ENCODE data around the gene FGD6.
"Not testable (repeated sequence)": the region's sequence is repeated elsewhere in the genome, so short reads cannot be mapped to it uniquely, and the experiment has no call there.

Gene FGD6

DNA sequence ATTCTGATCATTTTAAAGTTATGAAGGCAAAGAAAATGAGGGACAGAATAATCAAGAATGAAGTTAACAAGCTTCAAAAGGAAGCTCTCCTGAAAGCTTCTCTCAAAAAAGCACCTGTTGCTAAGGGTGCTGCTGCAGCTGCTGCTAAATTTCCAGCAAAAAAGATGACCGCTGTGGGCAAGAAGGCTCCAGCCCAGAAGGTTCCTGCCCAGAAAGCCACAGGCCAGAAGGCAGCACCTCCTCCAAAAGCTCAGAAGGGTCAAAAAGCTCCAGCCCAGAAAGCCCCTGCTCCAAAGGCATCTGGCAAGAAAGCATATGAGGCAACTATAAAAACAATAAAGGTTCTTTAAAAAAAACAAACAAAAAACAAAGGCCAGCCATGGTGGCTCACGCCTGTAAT, 91.2 kb downstream of the FGD6 start:
- no peak for DNase-seq (ENCODE audit: low read depth)

DNA sequence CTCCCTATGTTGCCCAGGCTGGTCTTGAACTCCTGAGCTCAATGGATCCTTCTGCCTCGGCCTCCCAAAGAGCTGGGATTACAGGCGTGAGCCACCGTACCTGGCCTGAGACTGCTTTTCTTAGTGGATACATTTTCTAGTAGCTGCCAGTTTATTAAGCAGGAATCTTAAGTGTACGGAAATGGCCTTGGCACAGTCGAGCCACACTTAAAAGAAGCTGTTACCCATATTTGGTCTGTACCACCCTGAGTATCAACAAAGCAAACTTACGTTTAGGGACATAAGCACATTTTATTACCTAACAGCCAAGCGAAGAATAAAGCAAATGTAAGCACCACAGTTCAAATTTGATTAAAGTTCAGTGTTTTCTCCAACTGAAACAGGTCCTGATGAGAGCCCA, 93.2 kb downstream of the FGD6 start:
- DNase-seq (ENCODE audit: low read depth) = no peak

DNA sequence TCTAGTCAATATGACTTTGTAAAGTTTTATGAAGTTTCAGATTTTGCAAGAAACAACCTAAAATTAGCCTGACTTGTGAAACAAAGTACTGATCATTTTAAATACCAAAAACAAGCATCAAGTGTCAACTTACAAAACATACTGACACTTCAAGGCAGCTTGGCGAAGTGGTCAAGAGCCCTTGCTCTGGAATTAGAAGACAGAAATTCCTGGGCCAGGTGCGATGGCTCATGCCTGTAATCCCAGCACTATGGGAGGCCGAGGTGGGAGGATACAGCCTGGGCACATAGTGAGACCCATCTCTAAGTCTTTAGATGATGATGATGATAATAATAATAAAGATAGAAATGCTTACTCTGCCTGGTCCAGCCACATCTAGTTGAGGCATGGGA, 98.5 kb downstream of the FGD6 start:
- DNase-seq (ENCODE audit: low read depth) = no peak

DNA sequence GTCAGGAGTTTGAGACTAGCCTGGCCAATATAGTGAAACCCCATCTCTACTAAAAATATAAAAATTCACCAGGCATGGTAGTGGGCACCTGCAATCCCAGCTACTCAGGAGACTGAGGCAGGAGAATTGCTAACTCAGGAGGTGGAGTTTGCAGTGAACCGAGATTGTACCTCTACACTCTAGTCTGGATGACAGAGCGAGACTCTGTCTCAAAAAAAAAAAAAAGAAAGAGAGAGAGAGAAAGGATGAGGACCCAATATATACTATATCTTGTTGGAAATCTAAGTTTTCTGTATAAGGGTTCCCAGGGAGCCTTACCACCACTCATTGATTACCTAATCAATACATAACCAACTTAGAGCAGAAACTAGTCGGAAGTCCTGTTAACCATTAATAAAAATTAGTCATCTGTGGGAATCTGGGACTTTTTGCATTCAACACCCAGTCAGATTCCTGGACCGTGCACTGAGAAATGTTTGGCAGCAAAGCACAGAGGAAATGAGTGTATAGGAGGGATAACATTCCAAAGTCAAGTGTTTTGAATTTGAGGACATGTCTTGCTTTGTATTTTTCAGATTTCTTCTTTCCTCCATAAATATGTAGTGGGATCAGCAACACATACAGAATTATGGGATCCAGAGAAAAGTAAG, 99.0 kb downstream of the FGD6 start:
- peak; percentile 78 for DNase-seq (ENCODE audit: low read depth)

DNA sequence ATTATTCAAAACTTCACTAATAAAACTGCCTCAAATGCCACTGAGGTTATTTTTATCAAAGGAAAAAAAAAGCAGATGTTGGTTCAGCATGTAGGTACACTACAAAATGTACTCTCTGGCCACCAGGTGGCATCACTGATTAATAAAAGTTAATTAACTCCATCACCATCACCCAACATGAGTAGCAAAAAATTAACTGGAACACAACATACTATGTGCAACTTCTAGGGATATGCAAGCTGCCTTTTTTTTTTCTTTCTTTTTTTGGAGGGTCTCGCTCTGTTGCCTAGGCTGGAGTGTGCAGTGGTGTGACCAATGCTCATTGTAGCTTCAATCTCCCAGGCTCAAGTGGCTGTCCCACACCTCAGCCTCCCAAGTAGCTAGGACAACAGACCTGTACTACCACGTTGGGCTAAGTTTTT, 100.1 kb downstream of the FGD6 start:
- peak; percentile 44 for DNase-seq (ENCODE audit: low read depth)

DNA sequence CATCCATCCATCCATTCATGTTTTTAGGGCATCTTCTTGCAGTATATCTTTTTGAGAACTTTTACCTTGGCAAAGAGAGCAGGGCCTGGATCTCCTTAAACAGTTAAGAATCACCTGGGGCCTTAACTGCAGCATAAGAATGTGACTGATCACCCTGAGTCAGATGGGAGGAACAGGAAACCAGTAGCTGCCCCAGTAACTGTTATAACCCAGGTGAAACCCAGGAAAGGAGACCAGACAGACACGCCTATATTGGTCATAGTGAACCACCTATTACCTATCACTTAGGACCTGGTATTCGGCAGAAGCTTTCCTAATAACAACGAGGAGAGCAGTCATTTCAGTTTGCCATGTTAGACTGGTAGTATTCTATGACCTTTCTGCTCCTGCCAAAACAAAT, 100.5 kb downstream of the FGD6 start:
- DNase-seq (ENCODE audit: low read depth) = no peak

DNA sequence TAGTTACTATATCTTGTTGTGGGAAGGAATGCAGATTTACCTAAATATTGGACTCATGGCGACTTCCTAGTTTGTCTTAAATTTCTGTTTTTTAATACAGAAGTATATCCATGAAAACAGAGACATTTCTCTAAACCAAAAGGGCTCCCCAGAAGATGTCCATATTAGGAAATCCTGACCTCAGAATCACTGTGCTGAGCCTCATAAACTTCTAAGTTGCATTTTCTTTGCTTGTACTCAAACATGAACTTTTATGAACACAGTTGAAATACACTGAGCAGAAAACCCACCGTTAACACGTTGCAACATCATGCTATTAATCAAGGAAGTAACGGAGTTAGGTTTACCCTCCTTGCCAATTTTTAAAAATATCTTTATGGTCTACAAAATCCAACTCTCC, 100.9 kb downstream of the FGD6 start:
- DNase-seq (ENCODE audit: low read depth) = no peak

DNA sequence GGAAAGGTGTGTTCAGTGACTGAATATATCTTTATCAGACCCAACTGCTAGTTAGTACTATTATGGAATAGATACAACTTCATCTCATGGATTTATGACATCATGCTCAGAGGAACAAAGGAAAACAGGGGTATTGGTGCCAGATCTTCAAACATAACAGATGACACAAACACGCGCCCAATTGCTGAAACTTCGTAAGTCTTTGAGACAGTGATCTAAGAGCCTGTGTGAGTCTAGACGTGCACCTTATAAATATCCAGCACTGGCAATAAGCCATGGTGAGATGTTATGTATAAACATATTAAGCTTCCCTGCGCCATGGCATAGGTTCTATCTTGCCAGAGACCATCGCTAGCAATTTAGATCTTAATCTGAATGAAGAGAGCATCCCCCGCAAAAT, 101.6 kb downstream of the FGD6 start:
- no peak for DNase-seq (ENCODE audit: low read depth)

DNA sequence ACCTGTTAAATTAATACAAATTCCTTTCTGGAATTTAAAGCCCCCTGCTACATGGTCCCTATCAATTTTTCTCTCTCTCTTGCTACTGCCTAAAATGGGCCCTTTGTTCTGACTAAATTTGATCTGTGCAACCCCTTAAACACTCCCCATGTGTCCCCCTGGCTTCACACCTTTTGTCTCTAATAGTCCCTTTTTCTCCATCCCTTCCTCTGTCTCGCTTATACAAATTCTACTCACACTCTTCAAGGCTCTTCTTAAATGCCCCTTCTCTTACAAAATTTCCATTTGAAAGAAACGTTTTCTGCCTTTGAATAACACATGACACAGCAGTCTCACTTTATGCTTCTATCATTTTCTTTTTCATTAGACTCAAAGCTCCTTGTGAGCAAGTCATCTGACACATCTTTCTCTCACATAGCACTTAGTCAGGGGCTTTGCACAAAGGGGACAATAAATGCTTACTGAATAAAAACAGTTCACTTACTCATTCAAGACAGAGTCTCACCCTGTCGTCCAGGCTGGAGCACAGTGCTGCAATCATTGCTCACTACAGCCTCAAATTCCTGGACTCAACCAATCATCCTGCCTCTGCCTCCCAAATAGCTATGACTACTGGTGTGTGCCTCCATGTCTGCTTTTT, 102.4 kb downstream of the FGD6 start:
- DNase-seq (ENCODE audit: low read depth) = no peak

DNA sequence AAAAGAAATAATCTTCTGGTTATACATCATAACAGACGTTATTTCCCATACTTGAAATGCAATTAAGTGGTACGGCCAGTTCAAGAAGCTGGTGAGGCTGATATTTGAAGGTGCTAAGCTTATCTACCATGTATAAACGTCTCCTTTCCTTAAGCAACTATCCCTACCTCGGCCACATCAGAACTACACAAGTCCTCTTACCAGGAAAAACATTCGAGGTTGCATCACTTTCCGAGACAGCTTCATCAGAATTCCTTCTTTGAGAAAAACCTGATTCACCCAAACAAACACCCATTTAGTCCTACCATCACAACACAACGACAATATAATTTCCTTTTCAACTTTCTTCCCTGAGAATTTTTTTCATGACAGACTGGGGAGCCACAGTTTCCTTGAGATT, 109.9 kb downstream of the FGD6 start:
- DNase-seq (ENCODE audit: low read depth) = no peak

DNA sequence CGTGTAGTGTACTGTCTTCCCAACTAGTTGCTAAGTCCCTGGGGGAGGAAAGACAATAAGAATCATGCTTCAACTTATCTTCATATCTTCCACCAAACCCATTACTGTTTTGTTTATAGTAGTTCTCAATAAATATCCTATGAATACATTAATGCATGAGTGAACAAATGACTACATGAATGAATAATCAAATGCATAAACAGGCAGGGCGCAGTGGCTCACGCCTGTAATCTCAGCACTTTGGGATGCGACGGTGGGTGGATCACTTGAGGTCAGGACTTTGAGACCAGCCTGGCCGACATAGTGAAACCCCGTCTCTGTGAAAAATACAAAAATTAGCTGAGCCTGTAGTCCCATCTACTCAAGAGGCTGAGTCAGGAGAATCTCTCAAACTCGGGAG, 111.7 kb downstream of the FGD6 start:
- no peak for DNase-seq (ENCODE audit: low read depth)

DNA sequence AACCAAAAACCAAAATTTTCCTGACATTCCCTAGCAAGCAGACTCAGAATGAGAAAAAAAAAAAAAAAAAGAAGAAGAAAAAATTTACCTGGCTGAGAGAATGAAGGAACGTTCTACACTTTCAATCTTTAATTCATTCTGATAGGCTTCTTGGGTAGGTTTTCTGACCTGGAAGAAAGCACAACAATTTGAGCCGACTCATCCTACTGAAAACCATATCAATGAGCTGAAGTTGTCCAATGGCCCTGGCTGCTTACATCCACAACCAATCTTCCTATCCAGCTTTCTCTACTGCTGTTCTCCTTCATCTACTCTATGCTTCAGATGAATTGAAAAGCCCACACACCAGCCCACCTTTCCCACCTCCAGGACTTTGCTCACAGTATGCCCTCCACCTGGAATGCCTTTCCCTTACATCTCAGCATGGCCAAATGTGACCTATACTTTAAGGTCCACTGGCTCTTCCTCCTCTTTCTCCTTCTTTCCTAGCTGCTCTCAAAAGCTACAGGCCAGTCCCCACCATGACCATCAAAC, 112.3 kb downstream of the FGD6 start:
- DNase-seq (ENCODE audit: low read depth) = no peak

DNA sequence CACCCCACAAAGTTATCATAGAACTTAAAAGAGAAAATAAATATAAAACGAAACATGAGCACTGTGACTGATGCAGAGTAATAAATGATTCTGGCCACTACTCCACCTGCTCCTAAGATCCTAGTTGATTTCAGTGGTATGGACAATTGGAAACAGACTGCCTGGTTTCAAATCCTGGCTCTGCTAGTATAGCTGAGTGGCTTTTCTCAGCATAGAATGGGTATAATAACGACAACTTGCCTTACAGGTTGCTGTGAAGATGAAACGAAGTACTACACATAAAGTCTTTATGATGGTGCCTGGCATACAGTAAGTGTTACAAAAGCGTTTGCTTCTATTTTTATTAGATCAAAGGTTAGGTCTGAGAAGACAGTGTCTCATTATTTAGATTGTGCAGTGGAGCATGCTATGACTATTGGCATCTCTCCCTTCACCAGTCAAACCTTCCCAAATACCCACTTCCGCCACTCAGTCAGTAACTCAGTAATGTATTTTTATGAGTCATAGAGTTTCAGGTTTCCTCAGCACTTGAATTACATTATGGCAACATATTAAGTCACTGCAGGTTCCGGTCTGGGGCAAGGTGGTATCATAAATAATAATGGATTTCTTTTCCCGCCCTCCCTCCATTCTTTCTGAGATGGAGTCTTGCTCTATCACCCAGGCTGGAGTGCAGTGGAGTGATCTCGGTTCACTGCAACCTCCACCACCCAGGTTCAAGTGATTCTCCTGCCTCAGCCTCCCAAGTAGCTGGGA, 114.2 kb downstream of the FGD6 start:
- DNase-seq (ENCODE audit: low read depth) = no peak

DNA sequence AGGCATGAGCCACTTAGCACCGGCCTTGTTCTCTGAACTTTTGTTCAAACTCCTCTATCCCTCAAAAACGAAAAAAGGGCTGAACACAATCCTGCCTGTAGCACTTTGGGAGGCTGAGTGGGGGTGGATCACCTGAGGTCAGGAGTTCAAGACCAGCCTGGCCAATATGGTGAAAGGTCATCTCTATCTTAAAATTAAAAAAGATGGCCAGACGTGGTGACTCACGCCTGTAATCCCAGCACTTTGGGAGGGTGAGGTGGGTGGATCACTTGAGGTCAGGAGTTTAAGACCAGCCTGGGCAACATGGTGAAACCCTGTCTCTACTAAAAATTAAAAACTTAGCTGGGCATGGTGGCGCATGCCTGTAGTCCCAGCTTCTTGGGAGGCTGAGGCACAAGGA, 115.3 kb downstream of the FGD6 start:
- DNase-seq (ENCODE audit: low read depth) = not testable (repeated sequence)

DNA sequence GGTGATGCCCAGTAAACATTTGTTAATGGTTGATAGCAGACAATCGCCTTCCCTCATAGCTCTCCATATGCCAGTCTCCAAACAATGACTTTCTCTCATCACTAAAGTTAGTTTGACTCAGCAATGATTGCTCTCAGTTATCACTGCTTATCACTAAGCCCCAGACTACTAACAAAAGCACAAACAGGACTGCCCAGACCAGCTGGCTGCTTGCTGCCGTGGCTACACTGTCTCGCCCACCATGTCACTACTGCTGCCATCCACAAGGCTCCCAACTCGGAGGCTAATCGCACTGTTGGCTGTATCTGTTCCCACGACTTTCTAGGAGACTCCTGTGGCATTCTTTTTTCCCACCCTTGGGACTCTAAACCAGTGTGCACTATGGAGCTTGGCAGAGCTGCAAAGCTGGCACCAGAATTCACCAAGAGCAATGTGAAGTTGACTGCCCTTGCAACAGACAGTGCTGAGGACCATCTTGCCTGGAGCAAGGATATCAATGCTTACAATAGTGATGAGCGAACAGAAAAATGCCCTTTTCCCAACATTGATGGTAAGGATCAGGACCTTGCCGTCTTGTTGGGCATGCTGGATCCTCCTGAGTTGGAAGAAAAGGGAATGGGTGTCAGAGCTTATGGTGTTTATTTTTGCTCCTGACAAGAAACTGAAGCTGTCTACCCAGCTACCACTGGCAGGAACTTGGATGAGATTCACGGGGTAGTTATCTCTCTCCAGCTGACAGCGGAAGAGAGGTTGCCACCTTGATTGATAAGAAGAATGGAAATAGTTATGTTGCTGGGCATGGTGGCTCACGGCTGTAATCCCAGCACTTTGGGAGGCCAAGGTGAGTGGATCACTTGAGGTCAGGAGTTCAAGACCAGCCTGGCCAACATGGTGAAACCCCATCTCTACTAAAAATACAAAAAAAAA, 116.7 kb downstream of the FGD6 start:
- DNase-seq (ENCODE audit: low read depth) = no peak

DNA sequence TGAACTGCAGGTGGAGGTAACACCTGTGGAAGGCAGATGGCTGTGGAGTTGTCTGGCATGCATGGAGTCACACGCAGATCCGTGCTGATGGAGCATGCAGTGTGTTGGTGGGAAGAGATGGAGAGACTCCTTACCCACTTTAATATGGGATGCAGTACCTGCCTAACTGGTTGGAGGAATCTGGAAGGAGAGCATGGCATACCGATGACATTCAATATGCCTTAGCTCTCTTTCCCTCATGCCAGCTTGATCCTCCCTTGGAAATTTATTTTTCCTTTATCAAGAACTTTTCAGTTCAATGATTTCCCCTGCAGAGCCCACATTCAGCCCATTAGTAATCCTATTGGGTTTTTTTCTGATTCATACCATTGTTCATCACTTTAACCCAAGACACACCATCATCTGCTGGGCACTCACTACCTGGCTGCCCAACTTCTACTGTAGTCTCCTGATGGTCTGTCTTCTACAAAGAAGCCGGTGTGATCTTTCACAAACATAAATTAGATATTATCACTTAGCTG, 117.9 kb downstream of the FGD6 start:
- no peak for DNase-seq (ENCODE audit: low read depth)

DNA sequence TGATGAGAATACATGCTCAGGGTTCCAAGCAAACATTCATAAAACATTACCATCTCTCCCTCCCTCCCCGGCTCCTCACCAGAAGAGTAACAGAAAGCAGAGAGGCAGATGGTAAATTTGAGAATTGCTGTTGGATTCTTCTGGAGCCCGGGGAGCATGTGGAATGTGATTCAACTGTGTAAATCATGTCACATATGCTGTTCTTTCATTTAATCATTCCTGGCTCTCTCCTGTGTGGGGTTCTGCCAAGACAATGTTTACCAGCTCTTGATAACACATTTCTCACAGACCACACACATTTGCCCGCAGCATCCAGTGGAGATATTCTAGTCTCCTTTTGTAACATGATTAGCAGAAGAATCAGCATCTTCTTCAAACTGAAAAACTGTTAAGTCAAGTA, 120.4 kb downstream of the FGD6 start:
- DNase-seq (ENCODE audit: low read depth) = no peak

DNA sequence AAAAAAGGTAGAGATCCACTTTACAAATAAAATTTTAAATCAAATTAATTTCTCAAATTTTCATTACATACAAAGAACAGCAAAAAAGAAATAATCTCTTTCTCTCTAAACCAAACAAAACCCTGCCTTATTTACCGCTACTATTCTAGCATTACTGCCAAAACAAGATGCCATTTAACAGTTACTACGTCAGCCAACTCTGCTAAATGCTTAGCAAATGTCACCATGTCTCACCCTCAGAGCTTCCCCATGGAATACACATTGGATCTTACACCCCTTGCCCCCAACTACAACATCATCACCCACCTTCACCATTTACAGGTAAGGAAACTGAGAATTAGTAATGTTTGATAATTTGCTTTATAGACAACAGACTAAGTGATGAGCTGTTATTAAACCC, 120.9 kb downstream of the FGD6 start:
- DNase-seq (ENCODE audit: low read depth) = no peak

DNA sequence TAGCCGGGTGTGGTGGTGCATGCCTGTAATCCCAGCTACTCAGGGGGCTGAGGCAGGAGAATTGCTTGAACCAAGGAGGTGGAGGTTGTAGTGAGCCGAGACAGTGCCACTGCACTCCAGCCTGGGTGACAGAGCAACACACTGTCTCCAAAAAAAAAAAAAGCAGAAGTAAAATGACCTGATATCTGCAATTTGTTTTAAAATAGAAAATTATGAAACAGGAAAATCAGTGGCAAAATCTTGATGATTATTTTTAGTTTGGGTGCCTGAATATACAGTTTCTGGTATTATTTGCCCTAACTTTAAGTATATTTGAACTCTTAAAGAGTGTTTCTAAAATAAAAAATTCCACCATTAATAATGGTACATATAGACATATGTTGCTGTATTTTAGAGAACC, 121.4 kb downstream of the FGD6 start:
- not testable (repeated sequence) for DNase-seq (ENCODE audit: low read depth)

DNA sequence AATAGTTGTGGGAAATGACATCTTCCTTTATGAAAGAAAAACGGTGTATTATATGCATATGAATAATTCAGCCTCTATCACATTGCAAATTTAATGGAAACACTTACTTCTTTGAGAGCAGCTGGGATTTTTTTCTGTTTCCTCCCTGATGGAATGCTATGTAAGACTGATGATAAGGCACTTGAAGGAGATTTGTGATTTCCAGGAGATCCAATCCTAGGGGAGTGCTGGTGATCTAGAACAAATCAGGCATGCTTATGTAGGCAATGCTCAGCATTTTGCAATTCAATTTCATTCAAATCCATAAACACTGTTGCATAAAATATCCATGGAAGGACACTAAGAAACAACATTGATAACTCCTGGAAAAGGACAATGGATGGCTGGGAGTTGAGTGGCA, 127.8 kb downstream of the FGD6 start:
- no peak for DNase-seq (ENCODE audit: low read depth)

DNA sequence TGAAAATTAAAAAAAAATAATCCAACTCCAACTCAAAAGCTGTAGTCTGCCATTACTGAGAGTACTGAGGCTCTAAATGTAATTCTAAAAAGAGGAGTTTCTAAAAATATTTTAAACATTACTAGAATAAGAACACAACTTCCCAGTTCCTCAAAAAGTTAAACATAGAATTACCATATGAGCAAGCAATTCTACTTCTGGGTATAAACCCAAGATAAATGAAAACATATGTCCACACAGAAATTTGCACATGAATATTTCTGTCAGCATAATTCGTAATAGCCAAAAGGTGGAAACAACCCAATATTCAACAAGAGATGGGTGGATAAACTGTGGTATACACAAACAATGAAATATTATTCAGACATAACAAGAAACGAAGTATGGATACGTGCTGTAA, 128.9 kb downstream of the FGD6 start:
- no peak for DNase-seq (ENCODE audit: low read depth)

DNA sequence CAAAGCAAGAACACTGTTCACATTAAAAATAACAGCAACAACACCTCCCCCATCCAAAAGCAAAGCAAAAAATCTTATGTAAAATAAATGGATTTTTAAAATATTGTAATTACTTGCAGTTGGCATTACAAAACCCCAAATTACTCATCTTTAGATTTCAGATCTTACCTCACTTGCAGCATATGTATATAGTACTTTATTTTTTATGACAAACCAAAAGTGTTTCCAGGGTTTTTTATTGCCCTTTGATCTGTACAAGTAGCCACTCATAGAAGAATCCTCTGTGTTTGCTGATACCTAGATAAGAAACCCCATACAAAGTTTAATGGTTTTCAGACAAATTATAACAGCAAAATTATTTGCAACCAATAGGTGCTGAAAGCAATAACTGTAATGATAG, 131.7 kb downstream of the FGD6 start:
- DNase-seq (ENCODE audit: low read depth) = no peak

All from GM04504 (cell line).